ENCODE measurements around the gene PRR5.
"Not testable (repeated sequence)": the region's sequence is repeated elsewhere in the genome, so short reads cannot be mapped to it uniquely, and the experiment has no call there.

Gene PRR5

GRCh38 chr22:44701824-44702478 is at the start of gene PRR5:
PRR5 (plus strand) TSS chr22:44702204; CDS start chr22:44702475, 271 bp downstream.
- DNase-seq: peak; percentile 70

DNA sequence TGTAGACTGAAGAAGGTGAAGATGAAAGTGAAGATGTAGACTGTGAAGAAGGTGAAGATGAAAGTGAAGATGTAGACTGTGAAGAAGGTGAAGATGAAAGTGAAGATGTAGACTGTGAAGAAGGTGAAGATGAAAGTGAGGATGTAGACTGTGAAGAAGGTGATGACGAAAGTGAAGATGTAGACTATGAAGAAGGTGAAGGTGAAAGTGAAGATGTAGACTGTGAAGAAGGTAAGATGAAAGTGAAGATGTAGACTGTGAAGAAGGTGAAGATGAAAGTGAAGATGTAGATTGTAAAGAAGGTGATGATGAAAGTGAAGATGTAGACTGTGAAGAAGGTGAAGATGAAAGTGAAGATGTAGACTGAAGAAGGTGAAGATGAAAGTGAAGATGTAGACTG is 49.1 kb upstream of the PRR5 start:
- DNase-seq: not testable (repeated sequence)

DNA sequence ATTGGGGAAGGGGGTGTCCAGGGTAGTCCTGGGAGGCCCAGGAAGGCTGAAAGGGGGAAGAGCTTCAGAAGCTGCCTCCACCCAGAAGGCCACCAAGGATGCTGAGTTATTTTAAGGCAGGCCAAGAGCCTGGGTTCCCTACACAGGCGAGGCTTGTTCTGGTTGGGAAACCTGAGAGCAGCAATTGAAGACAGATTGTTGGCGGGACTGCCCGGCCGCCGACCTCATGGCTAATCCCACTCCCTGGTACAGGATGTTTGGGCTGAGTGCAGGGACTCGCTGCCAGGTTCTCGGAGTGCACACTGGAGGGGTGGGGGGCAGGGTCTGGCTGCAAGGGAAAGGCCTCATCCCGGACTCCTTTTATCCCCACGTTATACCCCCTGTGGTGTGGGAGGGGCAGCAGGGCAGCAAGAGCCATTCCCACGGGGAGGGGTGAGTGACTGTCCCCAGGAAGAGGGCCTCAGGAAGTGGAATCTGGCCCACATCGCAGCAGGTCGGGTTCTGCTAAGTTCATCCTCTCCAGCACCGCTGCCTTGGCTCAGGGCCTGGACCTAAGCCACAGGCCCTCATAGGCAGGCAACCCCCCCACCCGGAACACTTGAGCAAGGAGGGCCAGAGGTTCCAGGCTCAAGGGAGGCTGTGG is 43.6 kb upstream of the PRR5 start:
- no peak for DNase-seq

DNA sequence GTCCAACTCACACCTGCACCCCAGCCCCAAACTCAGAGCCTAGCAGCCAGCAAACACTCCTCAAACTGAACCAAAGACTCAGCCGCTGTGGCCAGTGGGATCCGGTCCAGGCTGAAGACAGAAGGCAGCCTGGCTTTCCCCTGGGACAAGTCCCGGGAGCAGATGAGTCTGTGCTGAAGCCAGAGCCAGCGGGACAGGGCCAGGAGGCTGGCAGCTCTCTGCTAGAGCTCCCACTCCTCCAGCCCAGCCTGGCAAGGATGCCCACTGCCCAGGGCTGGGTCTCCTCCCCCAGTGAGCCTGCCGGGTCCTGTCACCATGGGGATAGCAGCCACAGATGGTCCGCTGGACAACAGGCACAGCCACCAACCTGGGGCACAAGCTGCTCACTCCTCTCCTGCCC is 42.9 kb upstream of the PRR5 start:
- no peak for DNase-seq

- DNase-seq: no peak
These were observed 41.8 kb upstream of the PRR5 start for GRCh38 chr22:44660051-44660830.

DNA sequence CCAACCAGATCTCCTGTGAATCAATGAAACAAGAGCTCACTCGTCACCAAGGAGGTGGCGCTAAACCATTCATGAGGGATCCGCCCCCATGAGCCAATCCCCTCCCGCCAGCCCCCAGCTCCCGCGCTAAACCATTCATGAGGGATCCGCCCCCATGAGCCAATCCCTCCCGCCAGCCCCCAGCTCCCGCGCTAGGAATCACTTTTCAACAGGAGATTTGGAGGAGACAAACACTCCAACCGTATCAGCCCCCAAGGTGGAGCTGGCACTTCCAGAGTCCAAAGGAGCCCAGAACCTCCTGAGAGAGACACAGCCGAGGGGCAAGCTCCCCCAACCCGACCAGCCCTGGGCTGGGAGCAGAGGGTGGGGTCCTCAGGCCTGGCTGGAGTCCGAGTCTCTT is 40.9 kb upstream of the PRR5 start:
- no peak for DNase-seq

DNA sequence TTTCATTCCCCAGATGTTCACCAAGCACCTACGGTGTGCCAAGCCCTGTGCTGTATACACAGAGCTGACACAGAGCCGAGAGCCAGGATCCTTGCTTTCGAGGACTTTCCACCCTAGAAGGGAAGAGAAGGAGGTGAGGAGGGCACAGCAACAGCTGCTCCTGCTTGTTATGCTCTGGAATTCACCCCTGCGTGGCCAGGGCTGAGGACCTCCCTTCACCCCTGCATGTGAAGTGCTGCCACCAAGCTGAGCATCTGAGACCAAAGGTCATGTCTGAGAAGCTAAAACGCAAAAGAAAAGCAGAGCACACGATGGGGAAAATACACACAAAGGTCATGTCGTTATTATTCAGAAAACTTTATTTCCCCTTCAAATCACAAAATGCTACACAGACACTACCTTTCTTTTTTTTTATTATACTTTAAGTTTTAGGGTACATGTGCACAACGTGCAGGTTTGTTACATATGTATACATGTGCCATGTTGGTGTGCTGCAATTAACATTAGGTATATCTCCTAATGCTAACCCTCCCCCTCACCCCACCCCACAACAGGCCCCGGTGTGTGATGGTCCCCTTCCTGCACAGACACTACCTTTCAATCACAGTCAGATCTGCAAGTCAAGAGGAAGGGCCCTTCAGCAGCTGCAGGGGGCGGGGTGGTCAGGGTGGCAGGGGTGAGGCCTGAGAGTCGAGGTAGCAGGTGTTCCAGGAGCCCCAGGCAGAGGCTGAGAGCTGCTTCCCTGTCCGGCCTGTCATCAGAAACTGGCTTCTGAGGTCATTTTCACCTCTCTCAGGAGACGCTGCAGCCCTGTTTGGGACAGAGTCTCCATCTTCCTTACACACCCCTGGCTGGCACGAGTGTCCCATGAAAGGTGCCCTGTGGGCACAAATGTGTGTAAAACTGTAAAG is 40.1 kb upstream of the PRR5 start:
- DNase-seq: no peak

DNA sequence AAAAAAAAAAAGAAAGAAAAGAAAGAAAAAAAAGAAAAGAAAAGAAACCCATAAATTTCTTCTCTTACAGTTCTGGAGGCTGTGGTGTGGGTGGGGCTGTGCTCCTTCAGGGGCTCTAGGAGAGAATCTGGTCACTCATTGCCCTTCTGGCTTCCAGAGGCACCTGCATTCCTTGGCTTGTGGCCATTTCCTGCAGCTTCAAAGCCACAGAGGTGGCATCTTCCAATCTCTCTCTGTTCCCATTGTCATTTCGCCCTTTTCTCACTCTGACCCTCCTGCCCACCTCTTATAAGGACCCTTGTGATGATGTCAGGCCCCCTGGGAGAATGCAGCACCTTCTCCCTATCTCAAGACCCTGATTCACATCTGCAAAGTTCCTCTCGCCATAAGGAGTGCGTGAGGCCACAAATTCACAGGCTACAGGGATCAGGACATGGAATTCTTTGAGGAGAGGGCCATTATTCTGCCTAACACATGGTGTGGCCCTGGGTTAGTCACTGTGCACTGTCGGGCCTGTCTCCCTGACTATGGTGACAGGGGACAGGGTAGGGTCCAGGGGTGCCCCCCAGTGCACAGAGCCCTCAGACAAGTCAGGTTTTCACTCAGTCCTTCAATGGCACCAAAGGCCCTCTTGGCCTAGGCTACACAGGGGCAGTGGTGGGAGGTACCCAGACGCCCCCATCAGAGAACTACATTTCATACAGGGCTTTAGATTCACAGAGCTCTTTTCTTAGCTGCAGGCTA is 38.6 kb upstream of the PRR5 start:
- DNase-seq: no peak

DNA sequence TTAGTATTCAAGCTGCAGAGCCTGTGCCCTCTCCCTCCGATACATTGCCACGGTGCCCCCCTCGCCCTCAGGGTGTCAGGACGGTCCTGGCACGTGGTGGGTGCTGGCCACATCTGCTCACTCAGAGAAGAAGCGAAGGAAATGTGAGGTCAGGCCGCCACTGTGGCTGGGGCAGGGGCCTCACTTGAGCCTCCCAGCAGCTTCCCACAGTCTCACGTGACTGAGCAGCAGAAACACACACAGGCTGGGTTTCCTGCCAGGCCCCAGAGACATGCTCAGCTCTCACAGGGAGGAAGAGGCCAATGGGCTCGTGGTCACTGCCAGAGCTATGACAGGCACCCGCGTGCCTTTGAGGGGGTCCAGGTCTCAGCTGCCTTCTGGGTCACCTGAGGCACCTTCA is 37.9 kb upstream of the PRR5 start:
- DNase-seq: no peak

DNA sequence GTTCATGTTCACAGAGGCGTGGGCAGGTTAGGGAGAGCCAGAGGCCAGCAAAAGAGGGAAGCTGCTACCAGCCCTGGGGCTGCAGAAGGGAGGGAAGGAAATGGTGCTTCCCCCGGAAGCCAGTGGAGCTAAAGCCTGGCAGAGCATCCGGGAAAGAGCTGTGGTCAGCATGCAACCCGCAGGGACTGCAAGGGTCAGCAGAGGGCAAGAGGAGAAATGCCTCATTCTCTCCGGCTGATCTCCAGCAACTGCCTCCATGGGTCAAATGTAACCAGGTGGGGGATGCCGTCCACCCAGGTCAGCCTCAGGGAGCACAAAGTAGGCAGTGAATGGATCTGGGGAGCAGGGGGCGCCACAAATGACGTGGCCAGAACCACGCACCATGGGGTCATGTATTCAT is 36.9 kb upstream of the PRR5 start:
- no peak for DNase-seq

DNA sequence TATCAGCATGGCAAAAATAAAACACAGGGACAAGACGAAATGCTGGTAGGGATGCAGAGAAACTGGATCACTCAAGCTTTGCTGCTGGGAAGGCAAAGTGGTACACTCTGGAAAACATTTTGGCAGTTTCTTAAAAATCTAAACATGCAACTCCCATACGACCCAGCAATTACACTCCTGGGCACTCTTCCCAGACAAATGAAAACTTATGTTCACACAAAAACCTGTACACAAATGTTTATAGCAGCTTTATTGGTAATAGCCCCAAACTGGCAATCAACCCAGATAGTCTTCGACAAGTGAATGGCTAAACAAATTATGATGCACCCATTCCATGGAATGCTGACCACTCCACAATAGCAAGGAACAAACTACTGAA is 35.8 kb upstream of the PRR5 start:
- no peak for DNase-seq

DNA sequence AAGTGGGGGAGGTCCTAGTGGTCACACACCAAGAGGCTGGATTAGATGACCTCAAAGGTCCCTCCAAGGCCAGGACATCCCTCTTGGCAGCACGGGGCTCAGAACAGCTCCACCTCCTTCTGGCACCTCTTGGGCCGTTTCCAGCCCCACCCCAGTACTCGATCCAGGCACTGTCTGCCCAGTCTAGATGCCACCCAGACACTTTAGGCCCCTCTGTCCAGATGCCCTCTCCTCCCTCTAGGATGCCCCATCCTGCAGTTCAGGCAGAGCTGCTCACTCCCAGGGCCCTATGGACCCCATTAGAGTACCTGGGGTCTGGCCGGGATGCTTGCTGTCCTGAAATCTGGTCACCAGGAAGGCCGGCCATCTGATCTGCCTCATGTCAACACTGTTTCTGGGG is 34.7 kb upstream of the PRR5 start:
- DNase-seq: no peak

DNA sequence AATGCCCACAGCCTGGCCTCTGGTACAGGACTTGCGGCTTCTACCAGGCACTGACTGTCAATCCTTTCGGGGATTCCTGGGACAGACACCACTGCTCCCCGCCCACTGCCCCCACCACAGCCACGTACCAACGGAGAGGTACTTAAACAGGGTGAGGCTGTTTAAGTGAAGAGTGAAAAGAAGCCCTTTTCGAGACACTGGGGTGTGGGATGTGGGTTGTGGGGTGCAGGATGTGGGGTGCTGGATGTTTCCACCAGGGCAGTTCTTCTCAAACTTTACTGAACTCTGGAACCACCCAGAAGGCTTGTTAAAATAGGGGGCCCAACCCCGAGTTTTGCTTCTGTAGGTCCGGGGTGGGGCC is 34.2 kb upstream of the PRR5 start:
- no peak for DNase-seq

GRCh38 chr22:44668190-44668885 is 33.7 kb upstream of the PRR5 start:
- DNase-seq: peak; percentile 32

- DNase-seq: no peak
These were observed 33.0 kb upstream of the PRR5 start for GRCh38 chr22:44668886-44669521.

DNA sequence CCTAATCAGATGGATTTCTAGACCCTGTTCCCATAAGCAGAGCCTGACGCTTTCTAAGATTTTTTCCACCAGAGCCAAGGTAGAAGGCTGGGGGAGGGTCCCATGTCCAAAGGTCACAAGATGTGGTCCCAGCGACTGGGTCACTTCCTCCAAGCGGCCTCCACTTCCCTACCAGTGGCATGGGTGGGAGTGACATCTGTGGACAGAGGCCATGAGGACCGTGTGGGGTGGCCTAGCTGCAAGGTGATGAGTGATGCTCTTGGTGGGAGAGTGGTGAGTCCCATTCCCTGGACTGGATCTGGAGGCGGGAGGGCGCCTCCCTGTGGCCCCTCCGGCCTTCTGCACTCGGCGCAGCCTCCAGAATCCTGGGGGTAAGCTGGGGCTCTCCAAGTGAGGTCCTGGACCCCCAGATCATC is 32.4 kb upstream of the PRR5 start:
- no peak for DNase-seq

GRCh38 chr22:44670220-44670988 is 31.6 kb upstream of the PRR5 start:
- DNase-seq: no peak

GRCh38 chr22:44671742-44672141 is 30.3 kb upstream of the PRR5 start:
- no peak for DNase-seq

GRCh38 chr22:44672632-44673031 is 29.4 kb upstream of the PRR5 start:
- no peak for DNase-seq

GRCh38 chr22:44673406-44673805 is 28.6 kb upstream of the PRR5 start:
- DNase-seq: no peak

- not testable (repeated sequence) for DNase-seq
These were observed 26.0 kb upstream of the PRR5 start for GRCh38 chr22:44676066-44676440.
